ENCODE results near the gene NATD1.
"Not testable (repeated sequence)": the region's sequence is repeated elsewhere in the genome, so short reads cannot be mapped to it uniquely, and the experiment has no call there.

NATD1 gene

DNA sequence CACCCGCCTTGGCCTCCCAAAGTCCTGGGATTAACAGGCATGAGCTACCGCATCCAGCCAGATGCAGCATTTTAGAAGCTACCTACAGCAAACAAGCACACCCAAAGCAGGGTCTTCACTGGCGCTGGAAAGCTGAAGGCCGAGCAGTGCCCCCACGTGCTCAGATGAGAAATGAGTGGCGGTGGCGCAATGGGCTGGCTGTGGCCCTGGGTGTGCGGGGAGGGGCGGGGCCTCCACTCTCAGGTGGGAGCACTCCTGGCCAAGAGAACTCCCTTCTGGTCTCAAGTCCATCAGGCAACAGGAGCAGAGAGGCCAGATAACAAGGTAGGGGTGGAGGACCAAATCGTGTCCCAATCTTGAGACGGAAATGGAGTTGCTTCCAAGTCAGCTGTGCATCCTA, 51.3 kb downstream of the NATD1 start:
- no CpG with 5 or more reads among the region's 11 CpGs for WGBS (ENCODE audit: insufficient coverage, insufficient read length)

DNA sequence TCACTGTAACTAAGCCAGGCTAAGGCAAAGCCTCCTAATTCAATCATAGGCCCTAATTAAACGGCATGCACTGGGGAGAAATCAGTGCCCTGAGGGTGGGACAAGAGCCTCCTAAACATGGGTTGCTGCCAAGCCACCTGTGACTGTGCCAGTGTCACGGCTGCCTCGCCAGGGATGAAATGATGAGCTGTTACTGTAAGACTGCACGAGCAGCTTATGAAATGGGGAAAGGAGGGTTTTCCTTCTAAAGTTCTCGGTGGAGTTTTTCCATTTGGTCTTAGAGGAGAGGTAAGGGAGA, 52.0 kb downstream of the NATD1 start:
- WGBS (ENCODE audit: insufficient coverage, insufficient read length) = no CpG with 5 or more reads among the region's 5 CpGs

More for the DNA sequence above, 51.3 kb downstream of the NATD1 start:
- Histone ChIP-seq H3K27me3 (ENCODE audit: control insufficient read depth, insufficient read depth, low read length) (no peaks in the 10 kb centered on the region), H3K4me3 (ENCODE audit: low read length) (no peak overlapping the region), H3K27ac (ENCODE audit: low read length) (no peak overlapping the region), H3K4me1 (ENCODE audit: control insufficient read depth, insufficient read depth, low read length) (peaks cover 16% of the 10 kb centered on the region), H3K9me3 (ENCODE audit: control insufficient read depth, insufficient read depth, low read length) (no peaks in the 10 kb centered on the region), H3K36me3 (ENCODE audit: control insufficient read depth, insufficient read depth, low read length) (peaks cover 11% of the 10 kb centered on the region)
- DNase-seq (ENCODE audit: low read depth, low spot score) = no peak

DNA sequence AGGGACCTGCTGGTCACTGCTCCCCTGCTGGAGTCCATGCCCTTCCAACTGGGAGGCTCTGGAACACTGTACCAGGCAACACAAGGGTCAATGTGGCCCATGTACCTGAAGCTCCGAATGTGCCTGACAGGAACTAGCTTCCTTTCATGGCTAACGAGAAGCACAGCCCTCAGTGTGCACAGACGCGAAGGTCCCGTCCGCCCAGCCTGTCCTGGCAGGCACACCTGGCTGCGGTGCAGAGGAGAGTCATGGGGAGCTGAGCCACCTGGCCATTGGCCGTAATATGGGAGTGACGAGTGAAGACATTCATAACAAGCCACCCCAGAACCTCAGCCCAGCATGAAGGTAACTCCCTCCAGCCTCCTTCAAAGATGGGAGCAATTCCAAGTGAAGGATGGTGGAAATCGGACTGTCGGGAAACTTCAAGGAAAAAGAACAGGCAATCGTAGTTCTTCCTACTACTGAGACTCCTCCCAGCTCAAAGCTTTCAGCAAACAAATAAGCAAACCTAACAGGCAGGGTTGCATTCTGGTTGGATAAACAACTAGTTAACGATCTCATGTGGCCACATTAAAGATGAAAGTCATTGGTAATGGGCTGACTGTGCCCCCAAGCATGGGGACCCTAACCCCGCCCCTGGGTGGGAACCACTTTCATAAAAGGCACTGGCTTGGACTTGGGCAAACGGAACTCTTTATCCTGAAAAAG, 52.5 kb downstream of the NATD1 start:
- Histone ChIP-seq H3K27me3 (ENCODE audit: control insufficient read depth, insufficient read depth, low read length) (no peaks in the 10 kb centered on the region), H3K27ac (ENCODE audit: low read length) (no peak overlapping the region), H3K9me3 (ENCODE audit: control insufficient read depth, insufficient read depth, low read length) (no peaks in the 10 kb centered on the region), H3K36me3 (ENCODE audit: control insufficient read depth, insufficient read depth, low read length) (peaks cover 11% of the 10 kb centered on the region), H3K4me1 (ENCODE audit: control insufficient read depth, insufficient read depth, low read length) (peaks cover 16% of the 10 kb centered on the region), H3K4me3 (ENCODE audit: low read length) (no peak overlapping the region)
- WGBS (ENCODE audit: insufficient coverage, insufficient read length) = no CpG with 5 or more reads among the region's 15 CpGs
- no peak for DNase-seq (ENCODE audit: low read depth, low spot score)

More for the DNA sequence above, 52.0 kb downstream of the NATD1 start:
- Histone ChIP-seq H3K27ac (ENCODE audit: low read length) (no peak overlapping the region), H3K4me1 (ENCODE audit: control insufficient read depth, insufficient read depth, low read length) (peaks cover 16% of the 10 kb centered on the region), H3K27me3 (ENCODE audit: control insufficient read depth, insufficient read depth, low read length) (no peaks in the 10 kb centered on the region), H3K4me3 (ENCODE audit: low read length) (no peak overlapping the region), H3K9me3 (ENCODE audit: control insufficient read depth, insufficient read depth, low read length) (no peaks in the 10 kb centered on the region), H3K36me3 (ENCODE audit: control insufficient read depth, insufficient read depth, low read length) (peaks cover 11% of the 10 kb centered on the region)
- DNase-seq (ENCODE audit: low read depth, low spot score) = no peak

DNA sequence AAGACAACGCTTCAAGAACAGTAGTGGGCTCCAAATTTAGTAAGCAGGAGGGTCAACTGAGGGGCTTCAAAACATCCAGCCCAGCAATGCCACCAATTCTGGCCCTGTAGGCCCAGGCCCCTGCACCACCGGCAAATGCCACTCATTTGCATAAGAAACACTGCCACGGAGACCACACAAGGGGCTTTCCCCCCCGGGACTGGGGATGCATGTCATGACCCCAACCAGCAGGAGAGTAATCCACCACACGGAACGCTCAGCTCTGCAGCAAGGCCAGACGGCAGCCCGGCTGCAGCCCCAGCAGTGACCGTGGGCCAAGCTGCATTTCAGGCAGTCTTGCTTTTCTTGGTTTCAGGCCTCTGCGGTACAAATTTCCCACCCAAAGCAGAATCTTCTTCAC, 53.4 kb downstream of the NATD1 start:
- DNase-seq (ENCODE audit: low read depth, low spot score) = no peak
- H3K27ac ChIP-seq (ENCODE audit: low read length) = no peak overlapping the region
- H3K9me3 ChIP-seq (ENCODE audit: control insufficient read depth, insufficient read depth, low read length) = no peaks in the 10 kb centered on the region
- H3K4me3 ChIP-seq (ENCODE audit: low read length) = no peak overlapping the region
- H3K27me3 ChIP-seq (ENCODE audit: control insufficient read depth, insufficient read depth, low read length) = no peaks in the 10 kb centered on the region
- H3K36me3 ChIP-seq (ENCODE audit: control insufficient read depth, insufficient read depth, low read length) = peaks cover 11% of the 10 kb centered on the region
- no CpG with 5 or more reads among the region's 10 CpGs for WGBS (ENCODE audit: insufficient coverage, insufficient read length)
- peaks cover 16% of the 10 kb centered on the region for H3K4me1 ChIP-seq (ENCODE audit: control insufficient read depth, insufficient read depth, low read length)

DNA sequence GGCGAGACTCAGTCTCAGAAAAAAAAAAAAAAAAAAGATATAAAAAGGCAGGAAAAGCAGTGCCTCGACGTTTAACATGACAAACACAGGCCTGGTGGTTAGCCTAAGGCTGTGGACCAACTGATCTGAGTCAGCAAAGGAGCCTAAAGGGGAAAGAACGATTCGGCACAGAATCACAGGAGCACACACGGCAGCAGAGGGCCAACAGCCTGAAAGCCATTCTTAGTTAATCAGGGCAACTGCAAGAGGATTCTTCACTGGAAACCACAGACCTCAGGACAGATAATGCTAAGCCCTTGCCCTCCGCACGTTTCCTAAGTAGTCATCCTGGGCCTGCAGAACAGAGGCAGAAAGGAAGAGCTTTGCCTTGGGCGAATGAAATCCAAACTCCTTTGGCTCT, 53.9 kb downstream of the NATD1 start:
- Histone ChIP-seq H3K27ac (ENCODE audit: low read length) (no peak overlapping the region), H3K36me3 (ENCODE audit: control insufficient read depth, insufficient read depth, low read length) (peaks cover 11% of the 10 kb centered on the region), H3K4me3 (ENCODE audit: low read length) (no peak overlapping the region), H3K9me3 (ENCODE audit: control insufficient read depth, insufficient read depth, low read length) (no peaks in the 10 kb centered on the region), H3K27me3 (ENCODE audit: control insufficient read depth, insufficient read depth, low read length) (no peaks in the 10 kb centered on the region), H3K4me1 (ENCODE audit: control insufficient read depth, insufficient read depth, low read length) (peaks cover 16% of the 10 kb centered on the region)
- DNase-seq (ENCODE audit: low read depth, low spot score) = no peak
- no CpG with 5 or more reads among the region's 9 CpGs for WGBS (ENCODE audit: insufficient coverage, insufficient read length)

DNA sequence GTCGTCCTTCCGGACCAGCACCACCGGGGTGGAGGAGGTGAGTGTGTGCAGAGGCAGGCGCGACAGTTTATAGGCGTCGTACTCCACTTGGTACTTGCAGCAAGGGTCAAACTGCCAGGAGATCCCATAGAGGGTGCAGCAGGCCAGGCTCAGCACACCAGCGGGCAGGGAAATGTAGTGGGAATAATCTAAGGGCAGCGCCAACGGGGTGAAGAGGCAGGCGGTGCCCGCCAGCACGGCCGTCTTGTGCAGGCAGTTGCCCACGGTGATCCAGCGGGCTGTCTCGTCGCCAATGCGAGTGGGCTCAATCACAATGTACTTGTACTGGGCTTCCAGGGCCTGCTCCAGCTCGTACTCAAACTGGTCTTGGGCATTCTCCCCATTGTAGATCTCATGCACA, 54.8 kb downstream of the NATD1 start:
- no peak overlapping the region for H3K27ac ChIP-seq (ENCODE audit: low read length)
- H3K4me3 ChIP-seq (ENCODE audit: low read length) = no peak overlapping the region
- no peaks in the 10 kb centered on the region for H3K27me3 ChIP-seq (ENCODE audit: control insufficient read depth, insufficient read depth, low read length)
- H3K36me3 ChIP-seq (ENCODE audit: control insufficient read depth, insufficient read depth, low read length) = peaks cover 11% of the 10 kb centered on the region
- H3K9me3 ChIP-seq (ENCODE audit: control insufficient read depth, insufficient read depth, low read length) = no peaks in the 10 kb centered on the region
- H3K4me1 ChIP-seq (ENCODE audit: control insufficient read depth, insufficient read depth, low read length) = peaks cover 16% of the 10 kb centered on the region
- WGBS (ENCODE audit: insufficient coverage, insufficient read length) = no CpG with 5 or more reads among the region's 20 CpGs
- DNase-seq (ENCODE audit: low read depth, low spot score) = no peak

DNA sequence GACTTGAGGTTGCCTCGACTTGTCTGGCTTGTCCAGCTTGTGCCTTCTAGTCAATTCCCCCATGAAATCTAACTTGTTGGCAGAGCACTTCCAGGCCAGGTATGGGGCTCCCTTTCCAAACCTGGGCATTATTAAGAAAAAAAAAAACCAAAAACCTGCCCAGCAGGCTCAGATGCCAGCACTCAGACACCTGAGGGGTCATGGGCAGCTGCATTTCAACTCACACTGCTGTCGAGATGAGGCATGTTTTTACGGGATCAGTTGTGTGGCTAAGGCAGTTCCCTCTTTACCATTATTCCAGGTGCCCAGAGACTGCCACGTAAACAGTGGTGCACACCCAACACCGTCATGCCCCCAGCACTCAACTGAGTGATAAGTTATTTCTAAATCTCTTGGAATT, 57.1 kb downstream of the NATD1 start:
- WGBS (ENCODE audit: insufficient coverage, insufficient read length) = no CpG with 5 or more reads among the region's 5 CpGs
- DNase-seq (ENCODE audit: low read depth, low spot score) = no peak

DNA sequence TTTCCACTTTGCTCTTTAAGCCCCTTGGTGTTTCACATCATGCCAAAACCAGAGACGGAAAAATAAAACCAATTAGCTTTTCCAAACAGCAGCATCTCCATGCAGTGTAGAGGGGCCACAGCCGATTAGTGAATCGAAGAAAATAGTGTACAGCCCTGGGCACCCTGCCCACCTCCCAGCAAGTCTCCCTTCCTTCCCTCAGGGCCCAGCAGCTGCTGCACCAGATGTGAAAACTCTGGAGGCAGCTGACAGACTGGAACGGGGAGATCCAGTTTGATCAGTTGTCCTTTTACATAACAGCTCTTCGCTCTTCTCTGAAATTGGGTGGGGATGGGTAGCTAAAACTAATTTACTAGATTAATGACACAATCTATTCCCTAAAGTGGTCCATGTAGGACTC, 58.5 kb downstream of the NATD1 start:
- Histone ChIP-seq H3K4me1 (ENCODE audit: control insufficient read depth, insufficient read depth, low read length) (peaks cover 4% of the 10 kb centered on the region), H3K9me3 (ENCODE audit: control insufficient read depth, insufficient read depth, low read length) (no peaks in the 10 kb centered on the region), H3K4me3 (ENCODE audit: low read length) (no peak overlapping the region), H3K27me3 (ENCODE audit: control insufficient read depth, insufficient read depth, low read length) (no peaks in the 10 kb centered on the region), H3K36me3 (ENCODE audit: control insufficient read depth, insufficient read depth, low read length) (peaks cover 11% of the 10 kb centered on the region), H3K27ac (ENCODE audit: low read length) (no peak overlapping the region)
- no peak for DNase-seq (ENCODE audit: low read depth, low spot score)
- no CpG with 5 or more reads among the region's 5 CpGs for WGBS (ENCODE audit: insufficient coverage, insufficient read length)

More for the DNA sequence above, 57.1 kb downstream of the NATD1 start:
- Histone ChIP-seq H3K27ac (ENCODE audit: low read length) (no peak overlapping the region), H3K4me3 (ENCODE audit: low read length) (no peak overlapping the region), H3K36me3 (ENCODE audit: control insufficient read depth, insufficient read depth, low read length) (peaks cover 11% of the 10 kb centered on the region), H3K27me3 (ENCODE audit: control insufficient read depth, insufficient read depth, low read length) (no peaks in the 10 kb centered on the region), H3K4me1 (ENCODE audit: control insufficient read depth, insufficient read depth, low read length) (peaks cover 14% of the 10 kb centered on the region), H3K9me3 (ENCODE audit: control insufficient read depth, insufficient read depth, low read length) (no peaks in the 10 kb centered on the region)

DNA sequence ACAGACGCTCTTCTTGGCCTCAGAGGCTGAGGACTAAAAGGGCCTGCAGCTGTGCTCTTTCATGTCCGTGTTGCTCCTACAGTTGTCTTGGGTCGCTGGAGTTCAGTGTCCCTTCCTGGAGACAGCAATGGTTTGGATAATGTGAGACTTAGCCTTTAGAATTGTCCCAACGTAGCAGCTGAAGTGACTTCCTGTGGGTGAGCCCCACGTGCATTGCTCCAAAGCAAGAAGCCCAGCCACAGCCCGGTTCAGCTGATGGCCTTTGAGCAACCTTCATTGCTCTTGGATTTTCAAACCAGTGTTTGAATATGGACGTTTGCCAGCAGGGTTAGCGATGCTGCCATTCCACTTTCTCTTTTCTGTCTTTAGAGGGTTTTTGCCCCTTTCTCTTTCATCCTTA, 59.0 kb downstream of the NATD1 start:
- no CpG with 5 or more reads among the region's 8 CpGs for WGBS (ENCODE audit: insufficient coverage, insufficient read length)
- H3K27ac ChIP-seq (ENCODE audit: low read length) = no peak overlapping the region

DNA sequence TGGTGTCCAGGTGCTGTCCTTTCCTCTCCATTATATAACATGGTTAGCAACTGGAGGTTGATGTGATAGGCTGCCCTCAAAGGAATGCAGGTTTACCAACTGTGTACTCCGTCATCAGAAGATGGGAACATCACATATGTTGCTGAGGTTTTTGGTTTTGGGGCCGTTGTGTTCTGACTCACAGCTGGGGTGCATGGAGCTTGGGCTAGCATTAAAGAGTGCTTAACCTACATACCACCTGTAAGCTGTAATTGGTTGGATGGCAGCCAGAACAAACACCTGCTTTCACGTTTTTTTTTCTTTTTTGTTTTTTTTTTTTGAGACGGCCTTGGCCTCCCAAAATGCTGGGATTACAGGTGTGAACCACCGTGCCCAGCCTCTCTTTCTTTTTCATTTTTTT, 60.2 kb downstream of the NATD1 start:
- no CpG with 5 or more reads among the region's 5 CpGs for WGBS (ENCODE audit: insufficient coverage, insufficient read length)
- Histone ChIP-seq H3K27ac (ENCODE audit: low read length) (no peak overlapping the region), H3K4me3 (ENCODE audit: low read length) (no peak overlapping the region), H3K4me1 (ENCODE audit: control insufficient read depth, insufficient read depth, low read length) (no peaks in the 10 kb centered on the region; the same call in 1 of the 2 replicates), H3K9me3 (ENCODE audit: control insufficient read depth, insufficient read depth, low read length) (no peaks in the 10 kb centered on the region), H3K36me3 (ENCODE audit: control insufficient read depth, insufficient read depth, low read length) (peaks cover 6% of the 10 kb centered on the region), H3K27me3 (ENCODE audit: control insufficient read depth, insufficient read depth, low read length) (no peaks in the 10 kb centered on the region)
- DNase-seq (ENCODE audit: low read depth, low spot score) = no peak

More for the DNA sequence above, 59.0 kb downstream of the NATD1 start:
- Histone ChIP-seq H3K9me3 (ENCODE audit: control insufficient read depth, insufficient read depth, low read length) (no peaks in the 10 kb centered on the region), H3K4me1 (ENCODE audit: control insufficient read depth, insufficient read depth, low read length) (peaks cover 2% of the 10 kb centered on the region), H3K36me3 (ENCODE audit: control insufficient read depth, insufficient read depth, low read length) (peaks cover 11% of the 10 kb centered on the region), H3K4me3 (ENCODE audit: low read length) (no peak overlapping the region), H3K27me3 (ENCODE audit: control insufficient read depth, insufficient read depth, low read length) (no peaks in the 10 kb centered on the region)
- DNase-seq (ENCODE audit: low read depth, low spot score) = no peak

DNA sequence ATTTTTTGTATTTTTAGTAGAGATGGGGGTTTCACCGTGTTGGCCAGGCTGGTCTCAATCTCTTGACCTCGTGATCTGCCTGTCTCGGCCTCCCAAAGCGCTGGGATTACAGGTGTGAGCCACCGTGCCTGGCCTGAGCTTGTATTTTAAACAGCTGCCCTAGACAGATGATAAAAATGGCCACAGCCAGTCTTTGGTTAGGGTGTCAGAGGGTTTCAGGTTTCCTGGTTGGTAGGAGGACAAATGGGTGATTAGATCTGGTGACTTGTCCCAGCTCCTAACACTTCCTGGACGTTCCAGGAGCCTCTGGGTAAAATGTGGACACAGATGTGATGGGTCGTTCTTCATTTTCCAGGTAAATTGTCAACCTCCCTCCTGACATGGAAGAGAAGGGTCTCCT, 60.8 kb downstream of the NATD1 start:
- WGBS (ENCODE audit: insufficient coverage, insufficient read length) = no CpG with 5 or more reads among the region's 7 CpGs

More for the DNA sequence above, 60.8 kb downstream of the NATD1 start:
- H3K4me3 ChIP-seq (ENCODE audit: low read length); H3K36me3 ChIP-seq (ENCODE audit: control insufficient read depth, insufficient read depth, low read length); H3K9me3 ChIP-seq (ENCODE audit: control insufficient read depth, insufficient read depth, low read length); H3K27ac ChIP-seq (ENCODE audit: low read length); DNase-seq (ENCODE audit: low read depth, low spot score); H3K27me3 ChIP-seq (ENCODE audit: control insufficient read depth, insufficient read depth, low read length); H3K4me1 ChIP-seq (ENCODE audit: control insufficient read depth, insufficient read depth, low read length): not testable (repeated sequence)
